Stimulated activated CD8-positive, alpha-beta memory T cell treated with anti-CD3 and anti-CD28 coated beads, Interleukin-12 subunit alpha, Interleukin-12 subunit beta, amount 100 ng/mL, for 24 hours (primary cell): ENCODE measurements around the gene ATP6V1C2.

Experiments used
- DNase-seq: peaks from one replicate; pipeline ENCODE4 v3.0.0-alpha.2; 2020; ENCODE audit errors: extremely low read depth

ATP6V1C2 gene

DNA sequence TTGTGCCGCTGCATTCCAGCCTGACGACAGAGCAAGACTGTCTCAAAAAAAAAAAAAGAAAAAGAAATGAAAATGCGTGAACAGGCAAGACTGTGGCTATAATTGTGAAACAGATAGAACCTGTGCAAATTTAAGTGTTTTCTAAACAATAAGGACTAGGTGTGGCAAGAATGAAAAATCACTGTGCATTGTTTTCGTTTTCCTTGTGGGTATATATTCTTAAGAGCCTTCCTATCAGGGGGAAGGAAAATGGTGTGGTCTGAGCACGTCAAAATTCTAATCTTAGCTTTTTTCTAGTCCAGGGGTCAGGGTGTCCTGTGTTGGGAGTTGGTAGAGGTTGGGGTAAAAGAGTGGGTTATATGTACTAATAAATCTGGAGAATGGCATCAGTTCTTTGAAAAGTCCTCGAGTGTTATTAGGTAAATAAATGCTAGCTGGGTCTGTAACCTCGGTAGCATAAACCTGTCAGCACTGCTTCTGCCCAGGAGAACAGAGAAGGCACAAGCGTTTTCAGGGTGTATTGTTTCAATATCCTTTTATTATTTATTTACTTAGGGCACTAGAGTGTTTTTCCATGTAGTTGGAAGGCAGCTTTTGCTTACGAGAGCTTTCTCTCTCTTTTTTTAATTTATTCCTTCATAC is 11.6 kb downstream of the ATP6V1C2 start:
- DNase-seq, result no peak

DNA sequence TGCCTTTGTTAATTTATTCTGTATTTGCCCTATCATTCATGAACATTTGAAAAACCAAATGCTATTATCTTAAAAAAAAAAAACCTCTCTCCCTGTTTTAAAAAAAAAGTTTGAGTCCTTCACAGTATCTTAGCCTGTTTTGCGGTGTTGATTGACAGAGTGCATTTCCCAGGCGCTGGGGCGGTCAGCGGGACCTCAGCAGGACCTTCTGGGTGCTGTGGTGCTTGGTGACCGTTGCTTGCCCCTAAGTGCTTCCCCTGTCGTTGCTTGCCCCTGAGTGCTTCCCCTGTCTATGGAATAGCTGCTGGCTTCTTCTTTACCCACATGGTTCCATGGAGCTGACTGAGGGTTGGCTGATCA is 12.1 kb downstream of the ATP6V1C2 start:
- no peak for DNase-seq

DNA sequence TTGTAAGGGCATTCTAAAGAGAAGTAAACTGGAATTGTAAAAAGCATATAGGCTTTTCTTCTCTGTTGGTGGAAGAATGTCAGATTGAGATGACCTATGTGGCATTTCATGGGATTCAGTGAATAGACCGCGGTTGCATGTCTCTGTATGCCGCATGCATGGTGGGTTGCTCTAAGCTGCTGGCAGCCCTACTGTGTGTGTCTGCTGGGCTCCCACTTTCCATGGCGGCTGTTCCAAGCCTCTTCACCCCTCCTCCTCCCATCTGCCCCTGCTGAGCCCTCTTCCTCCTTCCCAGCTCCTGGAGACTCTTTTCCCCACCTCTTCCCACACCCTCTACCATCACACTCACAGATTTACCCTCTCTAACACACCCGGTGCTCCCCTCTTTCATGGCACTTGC is 12.6 kb downstream of the ATP6V1C2 start:
- no peak for DNase-seq

DNA sequence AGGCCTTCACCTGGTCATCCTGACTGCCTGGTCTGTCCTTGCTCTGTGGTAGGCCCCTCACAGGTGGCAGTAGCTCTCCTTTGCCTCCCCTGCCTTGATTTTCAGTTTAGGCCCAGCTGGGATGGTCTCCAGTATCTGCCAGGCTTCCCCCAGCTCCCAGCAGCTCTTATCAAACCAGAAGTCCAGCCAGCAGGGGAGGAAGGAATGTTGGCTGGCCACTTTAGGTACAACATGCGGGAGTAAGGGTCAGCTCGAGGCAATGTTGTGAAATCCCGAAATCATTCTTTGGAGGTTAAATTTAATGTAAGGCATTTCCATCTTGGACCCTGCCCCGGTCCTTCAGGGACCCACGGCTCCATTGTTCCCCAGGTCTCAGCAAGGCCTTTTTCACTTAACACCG is 16.8 kb downstream of the ATP6V1C2 start:
- DNase-seq, result no peak

DNA sequence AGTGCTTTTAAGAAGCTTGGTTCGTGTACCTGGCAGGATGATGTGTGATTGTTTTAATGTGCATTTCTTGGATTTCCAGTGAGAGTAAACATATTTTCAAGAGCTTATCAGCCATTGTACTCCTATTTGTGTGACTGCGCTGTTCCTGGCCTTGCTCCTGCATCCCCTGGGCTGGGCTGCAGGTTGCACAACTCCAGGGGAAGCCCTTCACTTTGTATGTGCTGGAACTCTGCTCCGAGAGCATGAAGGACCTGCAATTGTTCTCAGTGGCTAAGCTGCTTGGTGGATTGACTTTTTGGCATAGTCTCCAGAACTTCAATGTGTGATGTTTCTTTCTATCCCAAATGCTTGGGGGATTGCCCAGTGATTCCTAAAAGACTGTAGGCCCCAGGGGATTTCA is 18.8 kb downstream of the ATP6V1C2 start:
- no peak for DNase-seq

DNA sequence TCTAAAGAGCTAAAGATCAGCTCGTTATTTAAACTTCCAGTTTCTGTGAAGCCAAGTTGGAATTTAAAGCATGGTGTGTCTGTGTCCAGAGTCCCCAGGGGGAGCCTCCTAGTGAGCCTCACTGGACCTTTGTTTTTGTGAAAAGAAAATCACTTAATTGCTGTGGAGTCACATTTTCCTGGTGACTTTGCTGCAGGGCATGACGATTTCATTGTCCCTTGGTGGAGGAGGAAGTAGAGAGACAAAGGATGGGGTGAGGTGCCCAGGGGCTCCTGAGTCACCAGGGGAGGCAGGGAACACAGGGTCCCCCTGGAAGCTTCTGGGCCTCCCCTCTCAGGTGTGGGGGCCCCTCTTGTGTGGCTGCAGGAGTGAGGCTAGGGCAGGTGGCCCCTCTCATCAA is 19.7 kb downstream of the ATP6V1C2 start:
- no peak for DNase-seq

DNA sequence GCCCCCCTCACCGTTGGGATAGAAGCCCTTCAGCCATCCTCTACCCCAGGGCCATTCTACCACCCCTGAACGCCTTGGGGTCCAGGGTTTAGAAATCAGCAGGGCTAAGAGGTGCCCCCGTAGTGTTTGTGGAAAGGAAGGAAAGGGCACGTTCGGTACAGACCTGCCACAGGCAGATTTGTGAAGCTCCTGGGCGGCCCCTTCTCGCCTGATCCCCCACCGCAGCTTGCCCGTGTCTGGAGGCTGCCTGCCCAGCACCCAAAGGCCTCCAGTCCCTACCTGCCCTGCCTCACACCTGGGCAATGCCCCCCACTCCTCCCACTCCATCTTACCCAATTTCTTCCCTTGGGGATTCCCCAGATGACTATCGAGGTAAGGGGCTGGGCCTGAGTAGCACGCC is 21.2 kb downstream of the ATP6V1C2 start:
- no peak for DNase-seq

DNA sequence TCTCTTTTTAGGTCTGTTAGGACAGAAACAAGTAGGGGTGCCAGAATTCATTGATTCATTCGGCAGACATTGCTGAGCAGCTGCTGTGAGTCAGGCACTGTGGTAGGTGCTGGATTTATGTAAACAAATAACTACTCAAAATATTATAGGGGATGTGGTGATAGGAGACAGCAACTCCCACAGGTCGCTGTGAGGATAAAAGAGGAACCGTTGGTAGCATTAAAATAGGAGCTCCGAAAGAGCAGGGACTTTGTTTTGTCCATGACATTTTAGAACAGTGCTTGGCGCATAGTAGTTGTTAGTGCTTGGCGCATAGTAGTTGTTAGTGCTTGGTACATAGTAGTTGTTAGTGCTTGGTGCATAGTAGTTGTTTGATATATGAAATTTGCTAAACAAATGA is 29.2 kb downstream of the ATP6V1C2 start:
- no peak for DNase-seq

DNA sequence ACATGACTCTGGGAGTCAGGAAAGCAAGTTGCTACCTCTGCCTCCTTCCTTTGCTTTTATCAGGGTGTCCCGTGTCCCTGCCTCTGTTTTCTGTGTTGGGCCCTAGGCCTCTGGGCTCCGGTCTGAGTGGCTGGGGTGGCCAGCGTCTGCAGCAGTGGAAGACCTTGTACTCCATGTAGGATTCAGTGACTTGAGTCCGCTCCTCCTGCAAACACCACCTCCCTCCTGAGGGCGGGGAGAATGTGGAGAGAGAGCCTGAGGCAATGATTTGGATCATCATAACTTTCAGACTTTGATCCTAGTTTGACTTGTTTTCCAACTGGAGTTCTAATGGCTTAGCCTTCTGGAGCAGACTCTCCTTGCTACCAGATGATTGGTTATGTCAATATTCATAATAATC is 30.8 kb downstream of the ATP6V1C2 start:
- DNase-seq, result no peak

DNA sequence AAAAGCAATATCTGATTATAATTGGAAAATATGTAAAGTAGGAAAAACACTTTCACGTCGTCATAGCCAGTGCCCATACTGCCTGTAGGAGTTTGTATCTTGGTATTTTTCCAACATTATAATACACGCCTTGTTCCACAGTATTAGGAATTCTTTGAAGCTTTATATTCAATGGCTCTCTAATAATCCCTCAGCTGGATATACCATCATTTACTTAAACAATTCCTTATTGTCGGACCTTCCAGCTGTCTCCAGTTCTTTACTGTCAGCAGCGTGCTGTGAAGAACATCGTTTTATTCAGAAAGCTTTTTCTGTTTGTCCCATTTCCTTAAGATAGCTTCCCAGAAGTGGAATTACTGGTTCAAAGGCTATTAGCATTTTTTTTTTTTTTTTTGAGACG is 31.7 kb downstream of the ATP6V1C2 start:
- DNase-seq, result no peak

DNA sequence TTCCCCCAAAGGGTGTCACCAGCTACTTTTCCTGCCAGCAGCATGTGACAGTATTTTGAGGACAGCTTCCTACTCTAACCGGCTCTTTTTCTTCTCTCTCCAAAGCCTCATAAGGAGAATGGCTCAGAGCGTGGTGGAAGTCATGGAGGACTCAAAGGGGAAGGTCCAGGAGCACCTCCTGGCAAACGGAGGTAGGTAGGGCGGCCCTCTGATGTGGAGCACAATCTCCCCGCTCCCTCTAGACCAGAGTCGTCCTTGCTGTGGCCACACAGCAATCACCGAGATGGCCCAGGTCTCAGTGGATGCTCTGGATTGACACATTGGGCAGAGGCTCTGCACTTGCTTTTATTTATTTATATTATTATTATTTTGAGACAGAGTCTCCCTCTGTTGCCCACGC is 32.4 kb downstream of the ATP6V1C2 start:
- no peak for DNase-seq

DNA sequence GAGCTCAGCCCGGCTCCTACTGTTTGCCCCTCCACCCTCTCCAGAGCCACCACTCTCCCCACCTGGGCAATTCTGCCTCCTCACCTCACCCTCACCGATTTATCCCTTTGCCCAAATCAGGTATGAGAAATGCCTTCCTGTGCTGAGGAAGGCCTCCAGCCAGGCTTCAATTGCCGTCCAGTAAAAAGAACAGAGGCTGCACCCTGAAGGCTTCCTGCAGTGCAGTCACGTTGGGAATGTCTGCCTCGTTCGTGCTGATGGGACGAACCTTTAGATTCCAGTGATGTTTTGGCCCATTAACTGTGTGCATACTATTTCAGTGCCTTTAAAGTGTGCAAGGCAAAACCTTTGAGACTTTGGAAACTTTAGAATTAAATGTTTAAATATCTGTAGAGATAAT is 34.2 kb downstream of the ATP6V1C2 start:
- no peak for DNase-seq

DNA sequence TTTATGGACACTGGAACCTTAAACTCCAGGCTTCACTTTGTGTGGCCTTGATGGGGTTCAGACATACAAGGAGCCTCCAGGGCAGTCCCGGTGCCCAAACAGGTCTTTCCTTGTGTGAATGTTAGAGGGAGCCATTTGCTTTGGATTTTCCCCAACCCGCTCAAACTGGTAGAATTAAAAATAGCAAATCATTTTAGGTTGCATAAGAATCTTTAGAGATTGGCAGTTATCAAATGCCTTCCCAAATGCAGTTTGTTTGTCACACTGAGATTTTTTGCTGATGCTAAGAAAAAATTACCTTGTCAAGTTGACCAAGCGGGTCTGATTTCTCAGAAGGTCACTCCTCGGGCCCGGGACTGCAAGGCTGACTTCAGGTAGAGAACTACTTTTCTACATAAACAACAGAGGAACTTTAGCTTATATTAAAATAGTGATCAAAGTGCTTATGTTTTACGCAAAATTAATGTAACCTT is 36.4 kb downstream of the ATP6V1C2 start:
- no peak for DNase-seq

DNA sequence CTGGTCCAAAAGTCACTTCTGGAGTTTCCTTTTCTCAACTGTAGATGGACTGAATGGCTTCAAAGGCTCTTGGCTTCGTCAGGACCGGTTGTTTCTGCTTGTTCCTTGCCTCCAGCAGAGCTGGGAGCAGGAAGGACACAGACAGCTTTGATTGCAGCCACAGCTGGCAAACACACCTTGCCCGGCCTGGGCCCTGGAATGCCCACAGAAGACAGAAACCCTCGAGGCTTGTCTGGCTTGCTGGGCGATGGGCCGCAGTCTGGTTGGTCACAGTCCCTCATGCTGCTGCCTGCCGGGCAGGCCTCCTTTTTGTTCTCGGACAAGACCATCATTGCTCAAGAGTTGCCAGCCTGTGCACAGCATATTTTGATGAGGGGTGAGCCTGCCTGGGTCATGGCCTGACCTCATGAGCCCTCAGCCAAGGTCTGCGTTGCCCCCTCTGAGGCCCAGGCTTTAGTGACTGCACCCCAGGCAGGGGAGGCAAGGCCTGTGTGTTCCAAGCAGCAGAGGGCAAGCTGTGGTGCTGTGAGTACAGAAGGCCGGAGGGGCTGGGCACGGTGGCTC is 37.8 kb downstream of the ATP6V1C2 start:
- no peak for DNase-seq

DNA sequence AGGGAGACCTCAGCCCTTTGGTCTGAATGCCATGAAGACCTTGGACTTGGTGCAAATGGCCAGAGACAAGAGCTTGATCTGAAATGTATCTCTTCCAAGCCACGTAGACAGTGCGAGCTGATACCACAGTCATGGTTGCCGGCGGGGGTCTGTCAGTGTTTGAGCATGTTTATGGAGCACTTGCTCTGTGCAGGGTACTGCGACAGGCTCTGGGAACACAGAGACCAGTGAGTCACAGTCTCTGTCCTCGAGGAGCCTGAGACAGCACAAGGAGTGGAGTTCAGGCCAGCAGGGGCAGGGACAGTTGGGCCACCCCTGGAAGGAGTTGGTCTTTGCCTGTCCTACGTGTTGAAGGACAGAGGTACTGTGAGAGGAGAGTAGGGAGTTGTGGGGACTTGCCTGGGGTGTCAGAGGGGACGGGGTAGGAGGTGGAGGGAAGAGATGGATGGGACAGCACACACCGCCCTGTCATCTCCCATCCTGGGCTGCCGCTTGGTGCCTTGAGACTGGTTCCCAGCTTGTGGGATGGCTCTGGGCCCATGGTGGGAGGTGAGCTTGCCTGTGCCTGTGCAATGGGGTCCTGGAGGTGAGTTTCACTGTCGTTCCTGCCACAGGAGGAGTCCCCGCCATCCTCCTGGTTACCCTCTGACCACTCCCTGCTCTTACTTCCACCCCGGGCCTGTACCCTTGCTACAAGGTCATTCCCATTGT is 39.5 kb downstream of the ATP6V1C2 start:
- no peak for DNase-seq

DNA sequence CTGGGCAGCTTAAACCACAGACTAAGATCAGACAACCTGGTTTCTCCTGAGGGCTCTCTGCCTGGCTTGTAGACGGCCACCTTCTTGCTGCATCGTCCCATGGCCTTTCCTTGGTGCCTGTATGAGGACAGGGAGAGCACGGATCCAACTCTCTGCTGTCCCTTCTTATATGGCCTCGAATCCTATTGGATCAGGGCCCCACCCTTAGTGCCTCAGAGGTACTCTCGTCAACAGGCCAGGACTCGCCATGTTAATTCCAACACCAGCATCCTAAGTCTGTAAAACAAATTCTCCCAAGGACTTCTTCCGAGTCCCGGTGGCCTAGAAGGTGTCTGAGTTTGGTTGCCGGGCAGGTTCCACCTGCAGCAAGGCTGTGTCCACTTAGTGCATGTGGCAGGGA is 40.2 kb downstream of the ATP6V1C2 start:
- no peak for DNase-seq

DNA sequence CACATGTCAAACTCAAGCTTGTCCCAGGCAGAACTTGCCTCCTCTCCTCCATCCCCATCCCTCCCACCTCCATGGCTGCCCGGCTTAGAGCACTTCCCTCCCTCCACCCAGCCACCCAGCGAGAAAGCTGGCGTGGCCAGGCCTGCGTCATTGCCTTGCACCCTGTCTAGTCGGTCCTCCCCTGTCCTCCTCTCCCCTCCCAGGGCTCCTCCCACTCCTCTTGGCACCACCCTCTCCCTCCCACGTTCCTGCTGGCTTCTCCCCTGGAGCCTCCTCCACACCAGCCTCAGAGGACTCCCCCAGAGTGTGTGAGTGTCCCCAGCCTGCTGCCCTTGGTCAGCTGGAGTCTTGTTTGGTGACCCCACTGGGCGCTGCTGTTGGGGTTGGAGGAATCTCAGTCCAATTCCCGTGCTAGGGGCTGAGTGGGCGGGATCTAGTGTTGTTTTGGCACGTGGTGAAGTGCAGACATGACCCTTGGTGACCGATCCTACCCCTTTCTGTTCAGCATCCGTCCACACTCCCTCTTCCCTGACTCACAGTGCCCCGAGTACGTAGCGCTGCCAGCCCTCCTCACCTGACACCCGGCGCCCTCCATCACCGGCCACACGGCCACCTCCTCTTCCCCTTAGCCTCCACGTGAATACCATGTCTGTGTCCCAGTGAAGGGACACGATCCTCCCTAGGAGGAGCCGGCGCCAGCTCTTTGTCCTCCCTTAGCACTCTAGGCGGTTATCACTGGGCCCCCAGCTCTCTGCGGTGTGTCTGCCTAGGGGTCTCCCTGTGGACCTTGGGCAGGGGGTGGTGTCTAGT is 41.4 kb downstream of the ATP6V1C2 start:
- DNase-seq, result no peak

DNA sequence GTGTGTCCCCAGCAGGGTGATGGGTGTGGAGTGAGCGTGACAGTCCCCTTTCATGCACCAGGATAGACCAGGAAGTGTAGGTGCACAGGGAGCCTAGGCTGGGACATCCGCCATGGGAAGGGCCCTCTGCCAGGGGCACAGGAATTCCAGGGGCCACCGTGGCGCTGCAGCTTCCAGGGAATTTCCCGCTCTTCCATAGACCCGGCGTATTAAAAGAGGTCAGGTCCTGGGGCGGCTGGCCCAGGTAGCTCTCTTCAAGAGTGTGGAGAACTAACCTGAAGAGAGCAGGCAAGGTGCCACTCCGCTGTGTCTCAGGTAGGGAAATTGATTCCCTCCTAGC is 42.0 kb downstream of the ATP6V1C2 start:
- no peak for DNase-seq

DNA sequence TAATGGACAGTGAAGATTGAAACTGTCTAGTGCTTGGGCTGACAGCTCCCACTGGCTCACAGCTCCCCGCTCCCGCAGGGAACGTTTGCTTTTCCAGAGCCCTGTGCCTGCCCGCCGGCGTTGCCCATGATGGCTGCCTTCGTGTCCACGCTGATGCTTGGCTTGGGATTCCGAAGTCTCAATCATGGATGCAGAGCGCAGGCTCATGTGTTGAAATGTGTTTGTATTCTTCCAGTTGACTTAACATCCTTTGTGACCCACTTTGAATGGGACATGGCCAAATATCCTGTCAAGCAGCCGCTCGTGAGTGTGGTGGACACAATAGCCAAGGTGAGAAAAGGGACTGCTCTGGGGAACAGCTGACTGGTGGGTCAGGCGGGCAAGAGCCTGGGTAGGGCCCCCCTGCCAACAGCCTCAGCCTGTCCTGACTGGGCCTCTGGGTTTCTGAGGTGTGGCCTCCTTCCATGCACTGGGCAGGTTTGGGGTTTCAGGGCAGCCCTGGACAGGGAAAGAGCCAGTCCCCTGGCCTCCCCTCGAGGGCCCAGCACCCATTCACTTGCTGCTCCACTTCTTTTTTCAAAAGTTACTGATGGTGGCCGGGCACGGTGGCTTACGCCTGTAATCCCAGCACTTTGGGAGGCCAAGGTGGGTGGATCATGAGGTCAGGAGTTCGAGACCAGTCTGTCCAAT is 42.8 kb downstream of the ATP6V1C2 start:
- DNase-seq, result no peak

DNA sequence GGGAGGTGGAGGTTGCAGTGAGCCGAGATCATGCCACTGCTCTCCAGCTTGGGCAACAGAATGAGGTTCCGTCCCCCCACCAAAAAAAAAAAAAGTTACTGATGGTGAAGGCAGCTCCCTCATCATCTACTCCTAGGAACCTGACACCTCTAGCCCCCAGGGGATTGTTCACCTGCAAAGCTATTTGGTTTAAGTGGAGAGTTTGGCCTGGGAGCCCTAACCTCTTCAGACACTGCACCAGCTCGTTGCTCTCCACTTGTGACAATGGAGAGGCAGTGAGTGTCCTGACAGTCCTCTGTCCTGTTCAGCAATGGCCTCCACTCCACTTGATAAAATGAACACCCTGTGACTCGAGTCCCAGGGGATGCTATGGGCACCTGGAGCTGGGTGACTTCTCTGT is 43.5 kb downstream of the ATP6V1C2 start:
- DNase-seq, result no peak

DNA sequence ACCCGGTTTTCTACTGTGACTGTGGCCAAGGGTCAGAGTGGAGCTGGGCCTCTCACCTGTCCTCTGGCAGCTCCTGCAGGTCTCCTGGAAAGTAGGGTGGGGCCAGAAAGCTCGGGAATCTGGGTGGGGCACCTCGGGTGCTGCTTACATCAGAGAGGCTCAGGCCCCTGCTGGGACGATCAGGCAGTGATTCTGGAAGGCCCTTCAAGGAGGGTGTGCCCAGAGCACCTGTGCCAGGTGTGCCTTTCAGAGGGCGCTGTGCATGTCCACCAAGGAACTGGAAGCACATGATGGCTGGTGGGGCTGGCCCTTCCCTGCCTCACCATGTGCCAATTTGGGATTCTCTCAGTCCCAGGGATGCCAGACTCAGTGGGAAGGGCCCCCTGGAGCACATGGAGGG is 44.0 kb downstream of the ATP6V1C2 start:
- DNase-seq, result no peak

DNA sequence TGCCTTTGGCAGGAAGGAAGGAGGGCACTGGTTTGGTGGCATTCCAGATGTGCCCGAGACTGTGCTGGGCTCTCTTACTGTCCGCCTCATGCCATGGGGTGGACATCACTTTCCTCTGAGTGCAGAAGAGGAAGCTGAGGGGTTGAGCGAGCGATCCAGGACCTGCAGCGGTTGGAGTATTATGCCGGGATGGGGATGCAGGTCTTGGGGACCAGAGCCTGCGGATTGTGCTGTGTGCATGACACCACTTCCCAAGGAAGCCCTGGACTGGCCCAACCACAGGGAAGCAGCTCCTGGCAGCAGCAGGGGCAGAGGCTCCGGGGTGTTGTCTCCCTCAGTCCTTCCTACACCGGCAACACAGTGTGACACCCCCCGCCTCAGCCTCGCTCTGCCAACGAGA is 44.5 kb downstream of the ATP6V1C2 start:
- DNase-seq, result no peak
